ENCODE data around the gene PLA2G15. TPM values are rescaled to one million over a fixed set of nuclear protein-coding genes. Genes with fewer than 3 reads are reported as not detected.

Gene PLA2G15
- total RNA-seq, 3 donors from 2014 or later: 13.2 to 14.2 (median 13.5) TPM

GRCh38 chr16:68264128-68265077 is 19.2 kb downstream of the PLA2G15 start, which contains the start of gene SLC7A6:
Gene SLC7A6 (plus strand): TSS chr16:68264526. CDS start chr16:68274727, 10,201 bp downstream.
- DNase-seq (peak; percentile 81 to 88 (median 87)), ATAC-seq (peak; percentile 79)
- H3K36me3 ChIP-seq (ENCODE audit: low read depth): no peaks in the 10 kb centered on the region
- peaks cover 36% of the 10 kb centered on the region for H3K4me1 ChIP-seq (ENCODE audit: low read depth)
- intact Hi-C loops (cut with DNase I, micrococcal nuclease): loop anchor here in 1 of 2 donors (5.0 kb wide), 1 partner anchor 63 kb away; no protein-coding TSS in a partner anchor
- peak within 1 kb of the TSS; percentile 64 for H3K4me3 ChIP-seq
- no peaks in the 10 kb centered on the region for H3K9me3 ChIP-seq
- TF ChIP-seq CTCF (IDR thresholded peaks at IDR 0.05): peak; percentile 78

GRCh38 chr16:68265078-68265920 is 20.1 kb downstream of the PLA2G15 start:
- no peak for TF ChIP-seq CTCF (IDR thresholded peaks at IDR 0.05)
- DNase-seq (peak; percentile 76 to 82 (median 81)), ATAC-seq (peak; percentile 69)
- Histone ChIP-seq H3K9me3 (no peaks in the 10 kb centered on the region), H3K4me1 (ENCODE audit: low read depth) (peaks cover 36% of the 10 kb centered on the region), H3K36me3 (ENCODE audit: low read depth) (no peaks in the 10 kb centered on the region), H3K4me3 (peak overlapping the region; percentile 64)
- intact Hi-C loops (cut with DNase I, micrococcal nuclease): no loop called here

GRCh38 chr16:68267612-68268405 is 22.6 kb downstream of the PLA2G15 start:
- intact Hi-C loops (cut with DNase I, micrococcal nuclease): no loop called here
- no peaks in the 10 kb centered on the region for H3K36me3 ChIP-seq (ENCODE audit: low read depth)
- H3K9me3 ChIP-seq: no peaks in the 10 kb centered on the region
- peaks cover 42% of the 10 kb centered on the region for H3K4me1 ChIP-seq (ENCODE audit: low read depth)
- DNase-seq: peak in 1 of 3 donors; percentile 57
- no peak for TF ChIP-seq CTCF (IDR thresholded peaks at IDR 0.05)
- H3K4me3 ChIP-seq: no peak overlapping the region
- ATAC-seq: no peak

GRCh38 chr16:68269793-68270192 is 24.6 kb downstream of the PLA2G15 start:
- H3K4me1 ChIP-seq (ENCODE audit: low read depth): peaks cover 45% of the 10 kb centered on the region
- no peak for TF ChIP-seq CTCF (IDR thresholded peaks at IDR 0.05)
- H3K9me3 ChIP-seq: no peaks in the 10 kb centered on the region
- no peak for ATAC-seq
- H3K4me3 ChIP-seq: no peak overlapping the region
- intact Hi-C loops (cut with DNase I, micrococcal nuclease): no loop called here
- no peak for DNase-seq
- no peaks in the 10 kb centered on the region for H3K36me3 ChIP-seq (ENCODE audit: low read depth)

- TF ChIP-seq CTCF (IDR thresholded peaks at IDR 0.05): no peak
- no peak for ATAC-seq
- Histone ChIP-seq H3K4me1 (ENCODE audit: low read depth) (peaks cover 45% of the 10 kb centered on the region), H3K4me3 (no peak overlapping the region), H3K9me3 (no peaks in the 10 kb centered on the region), H3K36me3 (ENCODE audit: low read depth) (no peaks in the 10 kb centered on the region)
- intact Hi-C loops (cut with DNase I, micrococcal nuclease): no loop called here
- DNase-seq: no peak
Measured at GRCh38 chr16:68270353-68270752, 25.2 kb downstream of the PLA2G15 start.
